Measurements from ENCODE around the gene PTPRM. TPM values are rescaled to one million over a fixed set of nuclear protein-coding genes. Genes with fewer than 3 reads are reported as not detected.

PTPRM gene
- total and polyA plus RNA-seq, 2 donors (not counting 3 experiments of a cell fraction or from before 2014, with no cell fraction given) = 37.4 to 43.7 TPM

DNA sequence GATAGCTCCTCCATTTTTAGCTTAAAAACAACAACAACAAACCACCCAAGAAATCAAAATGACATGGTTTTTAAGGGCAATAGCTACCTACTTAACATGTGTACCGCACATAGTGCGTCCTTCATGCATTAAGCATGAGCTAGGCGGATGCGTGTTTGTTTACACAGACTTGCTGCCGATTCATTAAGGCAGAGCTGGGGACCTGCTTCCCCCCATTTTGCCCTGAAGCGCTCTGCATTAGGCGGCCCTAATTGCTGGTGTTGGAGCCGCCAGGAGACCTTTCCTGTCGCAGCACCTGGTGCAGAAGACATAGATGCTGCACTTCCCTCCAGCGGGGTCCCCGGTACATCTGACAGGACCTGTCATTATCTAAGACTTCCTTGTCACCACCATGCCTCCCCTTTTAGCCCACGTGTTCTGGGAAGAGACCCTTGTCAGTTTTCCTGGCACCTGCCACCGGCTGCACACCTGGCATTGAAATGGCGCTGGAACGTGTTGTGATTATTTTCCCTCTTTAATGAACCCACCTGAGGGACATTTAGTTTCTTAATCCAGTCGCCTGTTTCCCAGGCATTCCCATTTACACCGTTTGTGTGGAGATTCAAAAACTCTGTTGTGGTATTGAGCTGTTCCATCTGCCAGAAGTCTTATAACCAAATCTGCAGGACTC, 781.1 kb downstream of the PTPRM start:
- DNase-seq (ENCODE audit: low read depth, low spot score) (no peak), FAIRE-seq (no peak)
- ChIA-PET POLR2A (no interaction called here), CTCF (no interaction called here)
- intact Hi-C loops (cut with micrococcal nuclease) (no loop called here), dilution Hi-C loops (cut with MboI; ENCODE audit: extremely low pct_ligation_motif_present, low sequenced_read_pairs) (no loop called here)
- H3K4me1 ChIP-seq (ENCODE audit: control insufficient read depth, extremely low read depth, insufficient read depth, low read length) = no peaks in the 10 kb centered on the region
- H3K4me3 ChIP-seq (replicated peaks in 1 of 3; ENCODE audit: insufficient read depth in 1 of 3, low read depth in 1 of 3, low read length in 3 of 3) = no peak overlapping the region
- no peak for TF ChIP-seq EZH2 (IDR thresholded peaks at IDR 0.05; ENCODE audit: borderline replicate concordance, low read depth, low read length, severe bottlenecking)
- no peak for TF ChIP-seq POLR2A (IDR thresholded peaks at IDR 0.05; ENCODE audit: low read depth, low read length)
- TF ChIP-seq, protein P1, sequence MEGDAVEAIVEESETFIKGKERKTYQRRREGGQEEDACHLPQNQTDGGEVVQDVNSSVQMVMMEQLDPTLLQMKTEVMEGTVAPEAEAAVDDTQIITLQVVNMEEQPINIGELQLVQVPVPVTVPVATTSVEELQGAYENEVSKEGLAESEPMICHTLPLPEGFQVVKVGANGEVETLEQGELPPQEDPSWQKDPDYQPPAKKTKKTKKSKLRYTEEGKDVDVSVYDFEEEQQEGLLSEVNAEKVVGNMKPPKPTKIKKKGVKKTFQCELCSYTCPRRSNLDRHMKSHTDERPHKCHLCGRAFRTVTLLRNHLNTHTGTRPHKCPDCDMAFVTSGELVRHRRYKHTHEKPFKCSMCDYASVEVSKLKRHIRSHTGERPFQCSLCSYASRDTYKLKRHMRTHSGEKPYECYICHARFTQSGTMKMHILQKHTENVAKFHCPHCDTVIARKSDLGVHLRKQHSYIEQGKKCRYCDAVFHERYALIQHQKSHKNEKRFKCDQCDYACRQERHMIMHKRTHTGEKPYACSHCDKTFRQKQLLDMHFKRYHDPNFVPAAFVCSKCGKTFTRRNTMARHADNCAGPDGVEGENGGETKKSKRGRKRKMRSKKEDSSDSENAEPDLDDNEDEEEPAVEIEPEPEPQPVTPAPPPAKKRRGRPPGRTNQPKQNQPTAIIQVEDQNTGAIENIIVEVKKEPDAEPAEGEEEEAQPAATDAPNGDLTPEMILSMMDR (IDR thresholded peaks at IDR 0.05; ENCODE audit: extremely low read depth in 1 of 2, insufficient read depth in 1 of 2, low read depth in 1 of 2, low read length in 2 of 2) = no peak
- TF ChIP-seq, protein P2, sequence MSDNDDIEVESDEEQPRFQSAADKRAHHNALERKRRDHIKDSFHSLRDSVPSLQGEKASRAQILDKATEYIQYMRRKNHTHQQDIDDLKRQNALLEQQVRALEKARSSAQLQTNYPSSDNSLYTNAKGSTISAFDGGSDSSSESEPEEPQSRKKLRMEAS (IDR thresholded peaks at IDR 0.05; ENCODE audit: insufficient read depth, insufficient read length) = no peak
- no peak for TF ChIP-seq GATA2 (IDR thresholded peaks at IDR 0.05; ENCODE audit: insufficient read depth, insufficient read length, low read depth, low read length)
- TF ChIP-seq MYC (IDR thresholded peaks at IDR 0.05; ENCODE audit: low read depth, low read length) = no peak
- no peak for TF ChIP-seq POLR2AphosphoS5 (IDR thresholded peaks at IDR 0.05; ENCODE audit: insufficient read depth, low read depth, low read length)
- no peak for TF ChIP-seq JUN (IDR thresholded peaks at IDR 0.05; ENCODE audit: borderline replicate concordance, insufficient read depth, insufficient read length, low read depth)
- TF ChIP-seq FOS (IDR thresholded peaks at IDR 0.05; ENCODE audit: borderline replicate concordance, insufficient read depth, low read length) = no peak
- no peaks in the 10 kb centered on the region for H3K27me3 ChIP-seq (ENCODE audit: control insufficient read depth in 2 of 2, insufficient read depth in 2 of 2, low read length in 2 of 2)
- no peaks in the 10 kb centered on the region for H3K36me3 ChIP-seq (ENCODE audit: control insufficient read depth in 2 of 2, extremely low read depth in 1 of 2, insufficient read depth in 2 of 2, low read length in 2 of 2)
- no peaks in the 10 kb centered on the region for H3K79me2 ChIP-seq (ENCODE audit: control insufficient read depth, insufficient read depth, low read length)
- no TSS peak for BruUV-seq (replicated peaks)
- H3K9me3 ChIP-seq (replicated peaks; ENCODE audit: control insufficient read depth, insufficient read depth, low read length) = no peaks in the 10 kb centered on the region
- no peaks in the 10 kb centered on the region for H4K20me1 ChIP-seq (replicated peaks; ENCODE audit: control insufficient read depth, extremely low read depth, insufficient read depth, low read length)
- H3K4me2 ChIP-seq (ENCODE audit: insufficient read depth, low read length) = no peak overlapping the region
- no peaks in the 10 kb centered on the region for H3K9me1 ChIP-seq (replicated peaks; ENCODE audit: control insufficient read depth, extremely low read depth, insufficient read depth, low read length)
- H3K9ac ChIP-seq (replicated peaks; ENCODE audit: extremely low read depth, insufficient read depth, low read length) = no peak overlapping the region
- no peak overlapping the region for H3K27ac ChIP-seq (ENCODE audit: insufficient read depth, low read depth, low read length)
- H2AFZ ChIP-seq (ENCODE audit: low read depth, low read length) = no peak overlapping the region

Measured in endothelial cell of umbilical vein (primary cell).